PC-3 (cell line): ENCODE results near the gene TBC1D16. TPM values are rescaled to one million over a fixed set of nuclear protein-coding genes. Genes with fewer than 3 reads are reported as not detected.

Source experiments
- ATAC-seq: fragments of 200-7000 bp; cut with Tn5 transposase; 2 replicates; pipeline ENCODE4 v1.9.1; 2020; ENCODE audit warnings: mild to moderate bottlenecking, moderate library complexity
- BruUV-seq: library from RNA; stranded (reverse); fragments of 400-500 nt; replicated peaks from 2 replicates; lab custom pipeline; 2021; lab: Mats Ljungman, UMichigan
- CTCF ChIA-PET: fragments of 300-600 bp; sonication (Branson Sonifier 250); formaldehyde crosslinking; loops from one replicate; lab custom pipeline; 2022; ENCODE audit warnings: antibody characterized with exemption; lab: Charles Lee
- POLR2A ChIA-PET: fragments of 300-600 bp; sonication (Branson Sonifier 250); formaldehyde crosslinking; loops from one replicate; lab custom pipeline; 2022; ENCODE audit warnings: antibody characterized with exemption; ENCODE audit not compliant: unreplicated experiment; lab: Charles Lee
- DNase-seq: peaks from one replicate; pipeline ENCODE4 v3.0.0-alpha.2; 2015
- H2AFZ ChIP-seq: fragments of 300-600 bp; sonication (generic); 2 replicates; pipeline ENCODE4 v1.6.0; 2016; ENCODE audit warnings: antibody characterized with exemption, low read length
- H3F3A ChIP-seq: fragments of 300-600 bp; sonication (generic); one replicate; pipeline ENCODE4 v1.6.0; 2017; ENCODE audit warnings: antibody characterized with exemption, low read length, control low read depth, mild to moderate bottlenecking; ENCODE audit not compliant: unreplicated experiment
- H3K27ac ChIP-seq: fragments of 300-600 bp; sonication (generic); 2 replicates; pipeline ENCODE4 v1.5.1; 2016; ENCODE audit warnings: mild to moderate bottlenecking, low read length
- H3K27me3 ChIP-seq: fragments of 300-600 bp; sonication (generic); 2 replicates; pipeline ENCODE4 v1.6.1; 2016; ENCODE audit warnings: low read length, mixed read lengths
- H3K36me3 ChIP-seq: fragments of 300-600 bp; sonication (generic); 2 replicates; pipeline ENCODE4 v1.6.1; 2016; ENCODE audit warnings: low read depth, mixed run types, low read length, mixed read lengths
- H3K4me1 ChIP-seq: fragments of 300-600 bp; sonication (generic); 2 replicates; pipeline ENCODE4 v1.5.1; 2016; ENCODE audit warnings: low read length; ENCODE audit not compliant: insufficient read depth
- H3K4me2 ChIP-seq: fragments of 300-600 bp; sonication (generic); 2 replicates; pipeline ENCODE4 v1.6.0; 2016; ENCODE audit warnings: low read length
- H3K4me3 ChIP-seq: fragments of 300-600 bp; sonication (generic); 2 replicates; pipeline ENCODE4 v1.5.1; 2016; ENCODE audit warnings: mild to moderate bottlenecking, low read length, mixed read lengths
- H3K79me2 ChIP-seq: fragments of 300-600 bp; sonication (generic); 2 replicates; pipeline ENCODE4 v1.6.1; 2017; ENCODE audit warnings: low read length, mixed read lengths
- H3K9ac ChIP-seq: fragments of 300-600 bp; sonication (generic); 2 replicates; pipeline ENCODE4 v1.6.0; 2016; ENCODE audit warnings: mild to moderate bottlenecking, low read length
- H3K9me2 ChIP-seq: fragments of 300-600 bp; sonication (generic); replicated peaks from 2 replicates; pipeline ENCODE4 v1.6.1; 2016; ENCODE audit warnings: mixed run types, low read length, mixed read lengths
- H3K9me3 ChIP-seq: fragments of 300-600 bp; sonication (generic); 2 replicates; pipeline ENCODE4 v1.6.1; 2016; ENCODE audit warnings: low read length, mixed read lengths
- H4K20me1 ChIP-seq: fragments of 300-600 bp; sonication (generic); 2 replicates; pipeline ENCODE4 v1.6.1; 2016; ENCODE audit warnings: low read length, mixed read lengths
- EZH2 ChIP-seq: fragments of 300-600 bp; sonication (generic); IDR thresholded peaks from one replicate; pipeline ENCODE4 v1.6.1; 2017; ENCODE audit warnings: antibody characterized with exemption, mild to moderate bottlenecking, low read length; ENCODE audit not compliant: unreplicated experiment
- EZH2phosphoT487 ChIP-seq: fragments of 300-600 bp; sonication (generic); IDR thresholded peaks from 2 replicates; pipeline ENCODE4 v1.6.1; 2018; ENCODE audit warnings: mild to moderate bottlenecking, antibody characterized with exemption, low read length, borderline replicate concordance
- intact Hi-C: fragments of 100-400 bp; cut with micrococcal nuclease; formaldehyde crosslinking; loops from 2 replicates; pipeline ENCODE4 v1.9.0; 2023
- total RNA-seq: library from RNA; depleted of rRNA; stranded (reverse); fragments of >200 nt; gene quantifications from 2 replicates; pipeline ENCODE4 v1.2.3, GENCODE V29; 2014
- TF ChIP-seq, protein P1 (sequence below): fragments of 300-600 bp; sonication (generic); conservative IDR thresholded peaks from 2 replicates; pipeline ENCODE4 v1.5.1; 2017; ENCODE audit warnings: antibody characterized with exemption, low read depth, mild to moderate bottlenecking, low read length

Gene TBC1D16
- total RNA-seq, 1 experiment from 2014 or later, result 23.7 TPM

- Histone ChIP-seq H3K4me2 (no peak overlapping the region), H3K4me3 (no peak overlapping the region), H4K20me1 (no peaks in the 10 kb centered on the region), H3K9me3 (no peaks in the 10 kb centered on the region), H3K79me2 (no peaks in the 10 kb centered on the region), H3K36me3 (no peaks in the 10 kb centered on the region), H2AFZ (no peak overlapping the region), H3K4me1 (peaks cover under 1% of the 10 kb centered on the region), H3F3A (no peaks in the 10 kb centered on the region), H3K27me3 (no peaks in the 10 kb centered on the region), H3K27ac (no peak overlapping the region), H3K9ac (no peak overlapping the region), H3K9me2 (no peaks in the 10 kb centered on the region)
- BruUV-seq, result no TSS peak
- no peak for DNase-seq
- intact Hi-C loops, result no loop called here
- no peak for ATAC-seq
- TF ChIP-seq EZH2phosphoT487 (no peak), EZH2 (no peak)
- TF ChIP-seq, protein P1, sequence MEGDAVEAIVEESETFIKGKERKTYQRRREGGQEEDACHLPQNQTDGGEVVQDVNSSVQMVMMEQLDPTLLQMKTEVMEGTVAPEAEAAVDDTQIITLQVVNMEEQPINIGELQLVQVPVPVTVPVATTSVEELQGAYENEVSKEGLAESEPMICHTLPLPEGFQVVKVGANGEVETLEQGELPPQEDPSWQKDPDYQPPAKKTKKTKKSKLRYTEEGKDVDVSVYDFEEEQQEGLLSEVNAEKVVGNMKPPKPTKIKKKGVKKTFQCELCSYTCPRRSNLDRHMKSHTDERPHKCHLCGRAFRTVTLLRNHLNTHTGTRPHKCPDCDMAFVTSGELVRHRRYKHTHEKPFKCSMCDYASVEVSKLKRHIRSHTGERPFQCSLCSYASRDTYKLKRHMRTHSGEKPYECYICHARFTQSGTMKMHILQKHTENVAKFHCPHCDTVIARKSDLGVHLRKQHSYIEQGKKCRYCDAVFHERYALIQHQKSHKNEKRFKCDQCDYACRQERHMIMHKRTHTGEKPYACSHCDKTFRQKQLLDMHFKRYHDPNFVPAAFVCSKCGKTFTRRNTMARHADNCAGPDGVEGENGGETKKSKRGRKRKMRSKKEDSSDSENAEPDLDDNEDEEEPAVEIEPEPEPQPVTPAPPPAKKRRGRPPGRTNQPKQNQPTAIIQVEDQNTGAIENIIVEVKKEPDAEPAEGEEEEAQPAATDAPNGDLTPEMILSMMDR, result no peak
- ChIA-PET POLR2A (no interaction called here), CTCF (no interaction called here)
Measured at GRCh38 chr17:79981661-79982101, 54.0 kb downstream of the TBC1D16 start.

DNA sequence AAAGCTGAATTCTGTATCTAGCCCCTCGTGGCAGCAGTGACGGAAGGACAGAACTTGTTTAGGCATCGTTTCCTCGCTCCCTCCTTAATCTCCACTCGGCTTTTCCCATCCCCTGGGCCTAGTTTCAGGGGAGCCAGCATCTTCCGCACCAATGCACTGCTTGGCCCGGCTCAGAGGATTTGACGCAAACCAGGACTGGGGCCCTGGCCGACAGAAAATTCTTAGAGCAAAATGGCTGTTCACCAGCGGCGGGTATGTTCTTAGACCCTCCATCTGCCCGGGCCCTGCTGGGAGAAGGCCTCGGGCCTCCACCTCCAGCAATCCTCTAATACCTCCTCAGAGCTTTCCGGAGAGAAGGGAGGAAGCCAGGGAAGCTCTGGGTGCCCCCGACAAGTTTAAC is 54.6 kb downstream of the TBC1D16 start:
- H3K9me3 ChIP-seq, result no peaks in the 10 kb centered on the region
- POLR2A ChIA-PET, result no interaction called here
- H4K20me1 ChIP-seq, result no peaks in the 10 kb centered on the region
- H3K9me2 ChIP-seq, result no peaks in the 10 kb centered on the region
- DNase-seq (no peak), ATAC-seq (no peak)
- no peak overlapping the region for H3K27ac ChIP-seq
- H3K4me2 ChIP-seq, result no peak overlapping the region
- no peak overlapping the region for H3K9ac ChIP-seq
- no peak overlapping the region for H3K4me3 ChIP-seq
- intact Hi-C loops, result no loop called here
- H3K4me1 ChIP-seq, result no peaks in the 10 kb centered on the region
- H2AFZ ChIP-seq, result no peak overlapping the region
- H3K79me2 ChIP-seq, result no peaks in the 10 kb centered on the region
- CTCF ChIA-PET, result no interaction called here
- no peaks in the 10 kb centered on the region for H3K27me3 ChIP-seq
- H3K36me3 ChIP-seq, result no peaks in the 10 kb centered on the region
- no peaks in the 10 kb centered on the region for H3F3A ChIP-seq
- no TSS peak for BruUV-seq
- TF ChIP-seq EZH2 (no peak), EZH2phosphoT487 (no peak)
- TF ChIP-seq, protein P1, result no peak

DNA sequence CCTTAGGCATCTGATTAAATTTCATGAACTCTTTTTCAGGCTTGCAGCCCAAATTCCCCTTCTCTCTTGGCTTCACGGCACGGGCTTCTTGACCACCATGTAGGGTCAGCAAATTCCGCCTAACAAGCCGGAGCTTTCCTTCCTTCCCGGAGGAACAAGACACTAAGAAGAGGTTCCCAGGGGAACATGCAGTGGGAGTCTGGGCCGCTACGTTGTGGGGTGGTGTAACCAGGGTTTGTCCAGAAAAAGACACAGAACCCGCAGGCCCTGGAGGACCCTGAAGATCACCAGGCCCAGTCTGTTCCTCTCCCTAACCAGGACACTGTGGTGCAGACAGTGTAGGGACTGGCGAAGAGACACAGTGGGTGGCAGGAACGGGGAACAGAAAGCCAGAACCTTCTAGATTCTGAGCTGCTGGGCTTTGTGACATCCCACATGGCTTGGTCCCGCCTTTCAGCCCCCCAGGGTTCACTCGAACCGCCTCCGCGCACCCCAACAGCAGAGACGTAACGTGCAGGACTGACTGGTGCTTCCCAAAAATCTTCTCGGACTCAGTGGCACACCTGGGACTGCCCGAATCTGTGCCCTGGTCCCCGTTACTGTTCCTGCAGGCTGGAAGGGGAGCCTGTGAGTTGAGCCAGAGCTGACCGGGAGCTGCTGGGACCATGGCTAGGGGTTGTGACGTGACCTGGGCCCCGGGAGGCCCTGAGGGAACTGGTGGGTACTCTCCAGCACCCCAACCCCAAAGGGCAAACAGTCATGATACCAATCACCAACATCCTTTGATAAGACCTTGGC is 55.2 kb downstream of the TBC1D16 start:
- Histone ChIP-seq H3K9ac (no peak overlapping the region), H3K79me2 (no peaks in the 10 kb centered on the region), H3K27me3 (no peaks in the 10 kb centered on the region), H3K9me3 (no peaks in the 10 kb centered on the region), H2AFZ (no peak overlapping the region), H3K36me3 (no peaks in the 10 kb centered on the region), H3F3A (no peaks in the 10 kb centered on the region), H3K9me2 (no peaks in the 10 kb centered on the region), H3K27ac (no peak overlapping the region), H4K20me1 (no peaks in the 10 kb centered on the region), H3K4me2 (no peak overlapping the region), H3K4me1 (no peaks in the 10 kb centered on the region), H3K4me3 (no peak overlapping the region)
- ATAC-seq (no peak), DNase-seq (no peak)
- ChIA-PET POLR2A (no interaction called here), CTCF (no interaction called here)
- no peak for TF ChIP-seq EZH2phosphoT487
- intact Hi-C loops, result no loop called here
- no TSS peak for BruUV-seq
